Head of caudate nucleus (tissue), 42 donors: ENCODE data around the gene REC8.
"Not testable (repeated sequence)": the region's sequence is repeated elsewhere in the genome, so short reads cannot be mapped to it uniquely, and the experiment has no call there.

ENCODE experiments used
- DNase-seq, 42 donors: peaks; one replicate each; pipeline versions ENCODE4 v3.0.0 to v3.0.0-alpha.2; 2020 to 2021; ENCODE audit warnings: mixed read lengths in 7 of 42
- intact Hi-C: fragments of 100-400 bp; cut with DNase I; formaldehyde crosslinking; loops from one replicate; pipeline ENCODE4 v1.15.0; 2022

REC8 gene

GRCh38 chr14:24195186-24196070, 23.5 kb downstream of the REC8 start, which contains the start of gene TM9SF1:
TM9SF1 (minus strand) TSS chr14:24195441; CDS start chr14:24195019, 422 bp downstream.
- intact Hi-C loops = no loop called here

GRCh38 chr14:24196071-24197055, 24.5 kb downstream of the REC8 start:
- peak in 1 of 42 donors; percentile 42 for DNase-seq
- intact Hi-C loops = no loop called here

More at GRCh38 chr14:24195186-24196070, 23.5 kb downstream of the REC8 start, which contains the start of gene TM9SF1:
- peak; percentile 67 to 93 (median 86) for DNase-seq

GRCh38 chr14:24197056-24197450, 25.2 kb downstream of the REC8 start:
- intact Hi-C loops = no loop called here
- DNase-seq = no peak

- intact Hi-C loops = no loop called here
- DNase-seq = no peak
These were observed 27.1 kb downstream of the REC8 start for GRCh38 chr14:24198814-24199524.

DNA sequence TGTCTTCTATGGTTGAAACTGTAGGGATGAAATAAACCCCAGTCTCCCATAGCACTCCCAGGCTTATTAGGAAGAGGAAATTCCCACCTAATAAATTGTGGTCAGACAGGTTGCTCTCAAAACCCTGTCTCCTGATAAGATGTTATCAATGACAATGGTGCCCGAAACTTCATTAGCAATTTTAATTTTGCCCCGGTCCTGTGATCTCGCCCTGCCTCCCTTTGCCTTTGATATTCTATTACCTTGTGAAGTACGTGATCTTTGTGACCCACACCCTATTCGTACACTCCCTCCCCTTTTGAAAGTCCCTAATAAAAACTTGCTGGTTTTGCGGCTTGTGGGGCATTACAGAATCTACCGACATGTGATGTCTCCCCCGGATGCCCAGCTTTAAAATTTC, 30.7 kb downstream of the REC8 start:
- intact Hi-C loops = not testable (repeated sequence)
- DNase-seq = peak in 2 of 42 donors; percentile 0 to 2

- intact Hi-C loops = not testable (repeated sequence)
- DNase-seq = peak in 2 of 42 donors; percentile 3 to 11
These were observed 31.5 kb downstream of the REC8 start for GRCh38 chr14:24203249-24203886.

DNA sequence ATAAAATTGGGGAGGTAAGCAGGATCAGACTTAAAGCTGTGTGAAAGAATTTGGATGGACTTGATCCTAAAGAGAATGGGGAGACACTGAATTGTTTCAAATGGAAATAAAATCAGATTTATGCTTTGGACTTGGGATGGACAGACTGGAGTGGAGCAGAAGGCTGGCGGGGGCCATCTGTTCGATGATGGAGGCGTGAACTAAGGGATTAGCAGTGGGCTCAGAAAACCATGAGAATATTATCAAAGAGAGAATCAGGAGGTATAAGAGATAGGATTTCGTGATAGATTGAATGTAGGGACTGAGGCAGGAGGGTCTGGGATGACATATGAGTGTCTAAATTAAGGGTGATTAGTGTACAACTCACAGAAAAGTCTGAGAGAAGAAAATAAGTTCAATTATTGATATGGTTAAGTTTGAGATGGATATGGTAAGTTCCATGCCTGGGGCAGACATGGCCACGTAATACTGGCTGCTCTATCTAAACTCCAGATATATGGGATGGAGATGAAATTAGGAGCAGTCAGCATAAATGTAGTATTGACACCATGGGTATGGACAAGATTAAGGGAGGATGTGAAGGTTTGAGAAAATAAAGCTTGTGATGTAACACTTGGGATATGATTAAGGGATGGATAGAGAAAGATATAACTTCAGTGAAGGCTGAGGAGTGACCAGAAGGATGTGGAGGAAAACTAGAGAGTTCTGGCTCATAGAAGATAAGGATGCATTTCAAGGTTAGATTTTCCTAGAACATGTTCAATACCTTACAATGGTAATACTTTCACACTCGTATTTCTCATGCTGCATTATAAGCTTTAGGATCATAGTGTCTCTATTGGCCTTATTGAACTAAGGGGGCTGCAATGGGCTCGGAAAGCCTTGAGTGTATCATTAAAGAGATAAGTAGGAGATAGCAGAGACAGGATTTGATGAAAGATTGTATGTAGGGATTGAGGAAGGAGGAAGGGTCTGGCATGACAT, 32.6 kb downstream of the REC8 start:
- DNase-seq = peak in 1 of 42 donors; percentile 2
- intact Hi-C loops = no loop called here

GRCh38 chr14:24206260-24207103, 34.6 kb downstream of the REC8 start:
- intact Hi-C loops = no loop called here
- DNase-seq = peak in 2 of 42 donors; percentile 8 to 27

- intact Hi-C loops = no loop called here
- peak in 2 of 42 donors; percentile 1 to 3 for DNase-seq
These were observed 35.2 kb downstream of the REC8 start for GRCh38 chr14:24207104-24207551.

DNA sequence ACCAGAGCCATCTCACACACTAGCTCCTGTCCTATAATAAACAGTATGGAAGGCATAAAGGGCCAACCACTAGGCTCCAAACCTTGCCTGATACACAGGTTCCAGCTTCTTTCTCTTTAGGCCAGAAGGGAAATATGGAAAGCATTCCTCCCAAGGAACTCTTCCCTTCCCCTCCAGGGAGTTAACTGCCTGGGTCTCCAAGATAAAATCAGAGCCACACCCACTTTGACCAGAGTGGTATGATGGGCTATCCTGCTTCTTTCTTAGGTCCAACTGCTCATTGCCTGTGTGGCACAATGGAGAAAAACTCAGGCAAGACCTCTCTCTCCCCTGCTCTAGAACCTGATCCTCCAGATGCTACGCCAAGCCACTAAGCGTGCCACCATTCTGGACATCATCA, 35.7 kb downstream of the REC8 start:
- DNase-seq = peak in 2 of 42 donors; percentile 2 to 7
- intact Hi-C loops = no loop called here

DNA sequence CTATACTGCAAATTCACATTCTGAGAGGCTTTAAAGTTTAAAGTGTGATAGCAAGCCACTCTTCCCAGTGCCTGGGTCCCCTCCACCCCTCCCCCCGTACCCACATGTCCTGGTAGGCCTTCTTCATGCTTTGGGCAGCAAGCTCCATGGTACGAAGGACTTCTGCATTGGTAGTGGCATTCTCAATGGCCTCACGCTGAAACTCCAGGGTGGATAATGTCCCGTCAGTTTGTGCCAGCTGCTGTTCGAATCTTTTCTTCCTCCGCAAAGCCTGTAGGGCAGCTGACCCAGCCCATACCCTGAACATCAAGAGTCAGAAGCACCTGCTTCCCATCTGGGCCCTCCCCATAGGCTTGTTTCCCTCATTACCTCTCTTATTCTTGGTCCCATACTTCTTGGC, 39.4 kb downstream of the REC8 start:
- DNase-seq = no peak
- intact Hi-C loops = no loop called here

DNA sequence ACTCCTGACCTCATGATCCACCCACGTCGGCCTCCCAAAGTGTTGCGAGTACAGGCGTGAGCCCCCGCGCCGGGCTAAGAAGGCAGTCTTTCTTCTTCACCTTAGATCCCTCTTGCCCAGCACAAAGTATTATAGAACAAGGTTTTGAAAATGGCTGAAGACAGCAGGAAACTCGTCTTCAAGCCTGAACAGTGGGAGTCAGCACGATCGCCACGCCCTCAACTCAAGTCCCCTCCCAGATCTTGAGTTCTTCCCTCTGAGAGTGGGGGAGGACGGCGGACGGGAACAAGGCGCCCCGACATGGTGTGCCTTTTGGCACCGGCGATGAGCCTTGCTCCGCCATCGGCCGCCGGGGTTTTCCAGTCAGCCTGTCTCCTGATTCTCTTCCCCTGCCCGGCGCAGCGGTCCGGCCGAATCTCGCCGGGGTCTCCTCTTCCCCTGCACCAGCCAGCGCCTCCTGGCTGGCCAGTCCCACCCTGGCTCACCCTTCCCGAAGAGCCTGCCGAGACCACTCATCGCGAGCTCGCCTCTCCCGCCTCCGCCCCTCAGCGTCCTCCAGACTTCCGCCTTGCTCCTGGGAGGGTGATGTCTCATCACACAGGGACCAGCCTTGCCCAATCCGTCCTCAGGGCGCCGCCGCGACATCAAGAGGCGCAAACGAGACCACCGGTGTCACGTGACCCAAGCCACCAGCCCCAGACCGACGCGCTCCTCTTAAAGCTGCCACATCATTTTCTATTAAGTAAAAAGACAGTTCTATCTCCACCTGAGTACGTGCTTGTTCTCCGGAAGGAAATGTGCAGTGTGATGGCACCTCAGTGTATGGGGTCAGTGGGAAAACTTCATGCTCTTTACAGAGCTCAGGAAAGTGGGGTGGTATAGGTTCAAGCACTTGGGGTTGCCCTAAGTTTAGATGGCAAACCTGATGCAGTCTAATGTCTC, 41.3 kb downstream of the REC8 start, which contains the start of gene CHMP4A:
TSS of gene CHMP4A (minus strand) at position 565 of the 942 bp plus-strand sequence. CDS start at position 516, 49 bp downstream.
- intact Hi-C loops = no loop called here
- DNase-seq = peak; percentile 87 to 97 (median 94)

- peak in 1 of 42 donors; percentile 19 for DNase-seq
- intact Hi-C loops = no loop called here
These were observed 42.2 kb downstream of the REC8 start for GRCh38 chr14:24213866-24214662.
